RKO (cell line): ENCODE results near the gene CTR9.
"Not testable (repeated sequence)": the region's sequence is repeated elsewhere in the genome, so short reads cannot be mapped to it uniquely, and the experiment has no call there.

ENCODE experiments used
- DNase-seq: peaks from one replicate; pipeline ENCODE4 v3.0.0-alpha.2; 2016; ENCODE audit warnings: low spot score

Gene CTR9

GRCh38 chr11:10822491-10822890 lies 71.4 kb downstream of the CTR9 start:
- not testable (repeated sequence) for DNase-seq

GRCh38 chr11:10823152-10823579 lies 72.1 kb downstream of the CTR9 start:
- DNase-seq = no peak

DNA sequence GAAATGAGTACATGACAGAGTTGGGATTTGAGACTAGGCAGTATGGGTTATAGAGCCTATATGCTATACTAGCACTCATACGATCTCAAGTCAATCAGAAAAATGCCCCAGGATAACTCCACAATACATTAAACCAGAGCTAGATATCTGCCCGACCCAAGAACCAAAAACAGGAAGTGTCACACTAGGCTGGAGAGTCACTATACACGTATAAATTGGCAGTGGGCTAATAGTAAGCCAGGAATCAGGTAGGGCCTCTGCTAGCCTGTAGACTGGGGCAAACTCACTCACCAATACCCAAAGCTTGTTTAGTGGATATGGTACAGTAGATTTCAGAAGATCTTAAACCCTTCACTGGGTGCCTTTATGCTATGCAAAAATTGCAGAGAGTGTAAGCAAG lies 73.8 kb downstream of the CTR9 start:
- no peak for DNase-seq

- DNase-seq = no peak
Observed at GRCh38 chr11:10828402-10828801, 77.4 kb downstream of the CTR9 start.

DNA sequence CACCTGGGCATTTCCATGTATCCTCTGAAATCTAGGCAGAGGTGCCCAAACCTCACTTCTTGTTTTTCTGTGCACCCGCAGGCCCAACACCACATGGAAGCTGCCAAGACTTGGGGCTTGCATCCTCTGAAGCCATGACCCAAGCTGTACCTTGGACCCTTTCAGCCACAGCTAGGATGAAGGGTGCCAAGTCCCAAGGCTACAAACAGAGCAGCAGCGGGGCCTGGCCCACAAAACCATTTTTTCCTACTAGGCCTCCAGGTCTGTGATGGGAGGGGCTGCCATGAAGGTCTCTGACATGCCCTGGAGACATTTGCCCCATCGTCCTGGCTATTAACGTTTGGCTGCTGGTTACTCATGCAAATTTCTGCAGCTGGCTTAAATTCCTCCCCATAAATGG lies 78.1 kb downstream of the CTR9 start:
- no peak for DNase-seq
